GM18517 (cell line): ENCODE data around the gene ZNF33B.
A peak's percentile ranks its signal among the peaks of the same experiment; 100 is the strongest.
"Not testable (repeated sequence)": the region's sequence is repeated elsewhere in the genome, so short reads cannot be mapped to it uniquely, and the experiment has no call there.

Experiments
- ATAC-seq: cut with Tn5 transposase; IDR thresholded peaks from one replicate; pipeline ENCODE4 v1.9.1; 2021; ENCODE audit warnings: mild to moderate bottlenecking, moderate library complexity; ENCODE audit not compliant: unreplicated experiment

ZNF33B gene

GRCh38 chr10:42638055-42638820, at the start of gene ZNF33B:
TSS of gene ZNF33B (minus strand) at chr10:42638570. CDS start at chr10:42636928, 1,642 bp downstream.
- ATAC-seq, result peak; percentile 95

GRCh38 chr10:42684517-42684916, 46.1 kb upstream of the ZNF33B start:
- no peak for ATAC-seq

GRCh38 chr10:42680267-42680666, 41.9 kb upstream of the ZNF33B start:
- no peak for ATAC-seq

GRCh38 chr10:42665181-42665979, 27.0 kb upstream of the ZNF33B start:
- ATAC-seq, result not testable (repeated sequence)

GRCh38 chr10:42654419-42654818, 16.0 kb upstream of the ZNF33B start:
- ATAC-seq, result no peak

GRCh38 chr10:42652858-42653257, 14.5 kb upstream of the ZNF33B start:
- no peak for ATAC-seq

- ATAC-seq, result no peak
These were observed 12.0 kb upstream of the ZNF33B start for GRCh38 chr10:42650374-42650773.

- ATAC-seq, result no peak
These were observed 10.1 kb upstream of the ZNF33B start for GRCh38 chr10:42648512-42648911.

GRCh38 chr10:42646687-42647640, 8.6 kb upstream of the ZNF33B start:
- no peak for ATAC-seq

- no peak for ATAC-seq
These were observed 7.8 kb upstream of the ZNF33B start for GRCh38 chr10:42646214-42646613.

- ATAC-seq, result no peak
These were observed 7.1 kb upstream of the ZNF33B start for GRCh38 chr10:42645516-42645915.

GRCh38 chr10:42645103-42645502, 6.7 kb upstream of the ZNF33B start:
- ATAC-seq, result no peak

- no peak for ATAC-seq
These were observed 2.4 kb upstream of the ZNF33B start for GRCh38 chr10:42640610-42641229.

- no peak for ATAC-seq
These were observed 476 bp upstream of the ZNF33B start for GRCh38 chr10:42638821-42639270.

GRCh38 chr10:42637648-42638054, 719 bp downstream of the ZNF33B start:
- ATAC-seq, result no peak

GRCh38 chr10:42637142-42637541, 1.2 kb downstream of the ZNF33B start:
- ATAC-seq, result no peak

- ATAC-seq, result no peak
These were observed 3.3 kb downstream of the ZNF33B start for GRCh38 chr10:42635098-42635497.

GRCh38 chr10:42632564-42632963, 5.8 kb downstream of the ZNF33B start:
- ATAC-seq, result no peak

- no peak for ATAC-seq
These were observed 7.7 kb downstream of the ZNF33B start for GRCh38 chr10:42630537-42631134.

- ATAC-seq, result no peak
These were observed 14.4 kb downstream of the ZNF33B start for GRCh38 chr10:42623929-42624328.
